ENCODE data around the gene MRPL44. TPM values are rescaled to one million over a fixed set of nuclear protein-coding genes. Genes with fewer than 3 reads are reported as not detected.

MRPL44 gene
- total RNA-seq (2022; extraction: Qiagen RNA extraction) = 46.4 to 49.6 TPM (median 47.6 TPM) in 5 replicates

GRCh38 chr2:223957092-223957851 lies at the start of gene MRPL44:
TSS of gene MRPL44 (plus strand) at chr2:223957463. CDS start at chr2:223957473, 10 bp downstream.

DNA sequence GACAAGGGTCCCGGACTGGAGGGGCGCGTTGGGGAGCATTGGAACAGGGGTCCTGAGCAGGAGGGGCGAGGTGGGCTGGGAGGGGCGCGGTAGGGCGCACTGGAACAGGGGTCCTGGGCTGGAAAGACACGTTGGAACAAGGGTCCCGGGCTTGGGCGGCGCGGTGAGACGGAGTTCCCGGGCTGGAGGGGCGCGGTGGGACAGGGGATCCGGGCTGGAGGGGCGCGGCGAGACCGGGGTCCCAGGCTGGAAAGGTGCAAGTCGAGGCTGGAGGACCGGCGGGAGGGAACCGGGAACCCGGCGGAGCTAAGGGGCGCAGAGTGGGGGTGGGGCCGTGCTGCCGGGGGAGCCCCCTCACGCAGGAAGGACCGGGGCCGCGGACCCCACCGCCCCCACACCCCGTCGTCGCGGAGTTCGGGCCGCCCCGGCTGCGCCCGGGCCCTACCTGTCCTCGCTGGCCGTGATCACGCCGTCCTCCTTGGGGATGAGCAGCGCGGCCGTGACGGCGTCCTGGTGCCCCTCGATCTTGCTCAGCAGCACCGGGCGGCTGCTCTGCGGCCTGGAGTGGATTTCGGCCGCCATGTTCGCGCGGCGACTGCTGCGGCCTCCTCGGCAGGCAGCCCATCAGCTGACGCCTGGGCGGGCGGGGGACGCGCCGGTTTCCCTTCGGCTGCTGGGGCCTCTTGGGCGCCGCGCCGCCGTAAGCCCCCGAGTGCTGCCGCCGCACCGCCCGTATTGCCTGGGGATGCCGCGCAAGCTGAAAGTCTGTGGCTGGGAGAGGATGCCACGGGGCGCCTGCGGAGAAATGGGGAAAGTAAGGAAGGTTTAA lies 12.3 kb upstream of the MRPL44 start, which contains the start of gene WDFY1:
TSS of gene WDFY1 (minus strand) at position 633 of the 829 bp plus-strand sequence. CDS start at position 582, 51 bp downstream.

Other genes starting within 250 kb of the MRPL44 start
- gene AP1S3, start 119.9 kb upstream of the MRPL44 start, total RNA-seq (2022; extraction: Qiagen RNA extraction) = 23.7 to 54.3 TPM (median 31.0 TPM) in 5 replicates
- 29.0 to 41.9 TPM (median 35.9 TPM) in 5 replicates for gene WDFY1, start 12.1 kb upstream of the MRPL44 start, total RNA-seq (2022; extraction: Qiagen RNA extraction)
- gene SERPINE2, start 81.8 kb downstream of the MRPL44 start, total RNA-seq (2022; extraction: Qiagen RNA extraction) = 145 to 172 TPM (median 158 TPM) in 5 replicates

All from A549 treated with Hydrocortisone at 1 μM for 4 hours (cell line).